Measurements from ENCODE around the gene STXBP1. TPM values are rescaled to one million over a fixed set of nuclear protein-coding genes. Genes with fewer than 3 reads are reported as not detected.

The STXBP1 gene
- total and polyA plus RNA-seq, 2 donors (not counting 3 experiments of a cell fraction or from before 2014, with no cell fraction given): 18.8 to 51.3 TPM

DNA sequence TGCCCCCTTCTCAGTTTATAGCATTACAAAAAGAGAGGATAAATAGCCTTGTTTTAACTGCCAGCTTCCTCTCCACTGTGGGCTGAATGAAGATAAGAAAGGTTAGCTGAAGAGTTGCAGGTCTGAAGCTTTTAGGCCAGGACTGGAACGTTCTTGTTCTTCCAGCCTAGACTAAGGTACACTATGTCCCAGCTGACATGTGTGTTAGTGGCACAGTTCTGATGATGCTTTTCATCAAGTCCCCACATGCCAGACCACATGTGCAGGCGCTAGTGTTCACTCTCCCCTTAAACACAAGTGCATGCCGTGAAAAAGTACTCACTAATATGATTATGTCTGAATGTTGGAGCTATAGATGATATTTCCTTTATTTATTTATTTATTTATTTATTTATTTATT, 40.7 kb downstream of the STXBP1 start:
- POLR2A ChIA-PET: no interaction called here
- H3K9ac ChIP-seq (replicated peaks; ENCODE audit: extremely low read depth, insufficient read depth, low read length): no peak overlapping the region
- peaks cover 3 to 7% of the 10 kb centered on the region in 2 experiments for H3K36me3 ChIP-seq (ENCODE audit: control insufficient read depth in 2 of 2, extremely low read depth in 1 of 2, insufficient read depth in 2 of 2, low read length in 2 of 2)
- H3K79me2 ChIP-seq (ENCODE audit: control insufficient read depth, insufficient read depth, low read length): no peaks in the 10 kb centered on the region
- dilution Hi-C loops (cut with MboI; ENCODE audit: extremely low pct_ligation_motif_present, low sequenced_read_pairs): no loop called here
- H3K27me3 ChIP-seq (ENCODE audit: control insufficient read depth in 2 of 2, insufficient read depth in 2 of 2, low read length in 2 of 2): no peaks in the 10 kb centered on the region
- TF ChIP-seq POLR2A (IDR thresholded peaks at IDR 0.05; ENCODE audit: low read depth, low read length): no peak
- TF ChIP-seq GATA2 (IDR thresholded peaks at IDR 0.05; ENCODE audit: insufficient read depth, insufficient read length, low read depth, low read length): no peak
- TF ChIP-seq, protein P1, sequence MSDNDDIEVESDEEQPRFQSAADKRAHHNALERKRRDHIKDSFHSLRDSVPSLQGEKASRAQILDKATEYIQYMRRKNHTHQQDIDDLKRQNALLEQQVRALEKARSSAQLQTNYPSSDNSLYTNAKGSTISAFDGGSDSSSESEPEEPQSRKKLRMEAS (IDR thresholded peaks at IDR 0.05; ENCODE audit: insufficient read depth, insufficient read length): no peak
- no peak for TF ChIP-seq EZH2 (IDR thresholded peaks at IDR 0.05; ENCODE audit: borderline replicate concordance, low read depth, low read length, severe bottlenecking)
- TF ChIP-seq, protein P2, sequence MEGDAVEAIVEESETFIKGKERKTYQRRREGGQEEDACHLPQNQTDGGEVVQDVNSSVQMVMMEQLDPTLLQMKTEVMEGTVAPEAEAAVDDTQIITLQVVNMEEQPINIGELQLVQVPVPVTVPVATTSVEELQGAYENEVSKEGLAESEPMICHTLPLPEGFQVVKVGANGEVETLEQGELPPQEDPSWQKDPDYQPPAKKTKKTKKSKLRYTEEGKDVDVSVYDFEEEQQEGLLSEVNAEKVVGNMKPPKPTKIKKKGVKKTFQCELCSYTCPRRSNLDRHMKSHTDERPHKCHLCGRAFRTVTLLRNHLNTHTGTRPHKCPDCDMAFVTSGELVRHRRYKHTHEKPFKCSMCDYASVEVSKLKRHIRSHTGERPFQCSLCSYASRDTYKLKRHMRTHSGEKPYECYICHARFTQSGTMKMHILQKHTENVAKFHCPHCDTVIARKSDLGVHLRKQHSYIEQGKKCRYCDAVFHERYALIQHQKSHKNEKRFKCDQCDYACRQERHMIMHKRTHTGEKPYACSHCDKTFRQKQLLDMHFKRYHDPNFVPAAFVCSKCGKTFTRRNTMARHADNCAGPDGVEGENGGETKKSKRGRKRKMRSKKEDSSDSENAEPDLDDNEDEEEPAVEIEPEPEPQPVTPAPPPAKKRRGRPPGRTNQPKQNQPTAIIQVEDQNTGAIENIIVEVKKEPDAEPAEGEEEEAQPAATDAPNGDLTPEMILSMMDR (IDR thresholded peaks at IDR 0.05; ENCODE audit: extremely low read depth in 1 of 2, insufficient read depth in 1 of 2, low read depth in 1 of 2, low read length in 2 of 2): no peak
- TF ChIP-seq MYC (IDR thresholded peaks at IDR 0.05; ENCODE audit: low read depth, low read length): no peak
- TF ChIP-seq JUN (IDR thresholded peaks at IDR 0.05; ENCODE audit: borderline replicate concordance, insufficient read depth, insufficient read length, low read depth): no peak
- TF ChIP-seq FOS (IDR thresholded peaks at IDR 0.05; ENCODE audit: borderline replicate concordance, insufficient read depth, low read length): no peak
- TF ChIP-seq POLR2AphosphoS5 (IDR thresholded peaks at IDR 0.05; ENCODE audit: insufficient read depth, low read depth, low read length): no peak
- CTCF ChIA-PET: interaction anchor here (1.2 to 2.0 kb wide), 2 partner anchors 16 to 37 kb away, joined by 4 read pairs; no protein-coding TSS in a partner anchor
- H3K27ac ChIP-seq (ENCODE audit: insufficient read depth, low read depth, low read length): no peak overlapping the region
- no peak overlapping the region for H2AFZ ChIP-seq (ENCODE audit: low read depth, low read length)
- H3K4me2 ChIP-seq (ENCODE audit: insufficient read depth, low read length): no peak overlapping the region
- DNase-seq (ENCODE audit: low read depth, low spot score) (no peak), FAIRE-seq (no peak)
- BruUV-seq (replicated peaks): no TSS peak
- no peak overlapping the region for H3K4me3 ChIP-seq (replicated peaks in 1 of 3; ENCODE audit: insufficient read depth in 1 of 3, low read depth in 1 of 3, low read length in 3 of 3)
- no peaks in the 10 kb centered on the region for H3K9me3 ChIP-seq (replicated peaks; ENCODE audit: control insufficient read depth, insufficient read depth, low read length)
- no peaks in the 10 kb centered on the region for H3K4me1 ChIP-seq (ENCODE audit: control insufficient read depth, extremely low read depth, insufficient read depth, low read length)
- intact Hi-C loops (cut with micrococcal nuclease): no loop called here
- no peaks in the 10 kb centered on the region for H3K9me1 ChIP-seq (replicated peaks; ENCODE audit: control insufficient read depth, extremely low read depth, insufficient read depth, low read length)
- H4K20me1 ChIP-seq (replicated peaks; ENCODE audit: control insufficient read depth, extremely low read depth, insufficient read depth, low read length): no peaks in the 10 kb centered on the region

All from endothelial cell of umbilical vein (primary cell).